Ammon's horn (tissue), 1 donor: Measurements from ENCODE around the gene ZFAND5.

Source experiments
- DNase-seq: peaks from one replicate; pipeline ENCODE4 v3.0.0-alpha.2; 2016; ENCODE audit warnings: low spot score

The ZFAND5 gene

GRCh38 chr9:72322259-72322658 is 42.7 kb downstream of the ZFAND5 start:
- no peak for DNase-seq

DNA sequence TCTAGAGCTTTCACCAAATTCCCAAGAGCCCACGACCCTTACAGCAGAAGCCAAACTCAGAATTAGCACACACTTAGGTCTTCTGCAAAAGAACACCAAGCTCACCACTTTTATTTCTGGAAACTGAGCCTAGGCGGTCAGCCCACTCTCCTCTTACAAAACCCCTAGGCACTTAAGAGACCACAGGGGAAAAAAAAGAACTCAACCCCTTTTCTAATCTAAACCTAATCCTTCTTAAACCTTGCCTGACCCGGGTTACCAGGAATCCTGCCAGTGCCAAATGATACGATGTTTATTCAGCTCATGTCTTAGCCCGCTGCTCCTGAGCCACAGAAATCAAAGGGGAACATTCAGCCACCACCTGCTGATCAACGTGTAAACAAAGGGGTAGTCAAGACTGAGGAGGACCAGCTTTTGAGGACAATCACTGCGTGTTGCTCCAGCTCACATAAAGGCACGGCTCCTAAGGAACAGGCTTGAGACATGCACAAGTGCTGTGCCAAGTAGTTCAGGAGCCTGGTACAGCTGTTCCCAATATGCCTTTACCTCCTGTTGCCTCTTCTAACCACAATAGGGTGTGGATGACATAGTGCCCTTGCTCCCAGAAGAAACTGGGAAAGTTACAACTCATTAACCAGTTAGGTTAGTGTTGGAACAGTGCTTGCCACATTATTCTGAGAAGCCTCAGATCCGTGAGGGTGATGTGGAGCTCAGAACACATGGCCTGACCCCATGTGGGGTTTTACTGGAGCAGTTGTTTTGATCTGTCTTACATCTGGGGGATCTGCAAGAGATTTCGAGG is 49.3 kb downstream of the ZFAND5 start:
- DNase-seq, result peak; percentile 64

GRCh38 chr9:72315089-72315509 is 49.9 kb downstream of the ZFAND5 start:
- DNase-seq, result peak; percentile 71

DNA sequence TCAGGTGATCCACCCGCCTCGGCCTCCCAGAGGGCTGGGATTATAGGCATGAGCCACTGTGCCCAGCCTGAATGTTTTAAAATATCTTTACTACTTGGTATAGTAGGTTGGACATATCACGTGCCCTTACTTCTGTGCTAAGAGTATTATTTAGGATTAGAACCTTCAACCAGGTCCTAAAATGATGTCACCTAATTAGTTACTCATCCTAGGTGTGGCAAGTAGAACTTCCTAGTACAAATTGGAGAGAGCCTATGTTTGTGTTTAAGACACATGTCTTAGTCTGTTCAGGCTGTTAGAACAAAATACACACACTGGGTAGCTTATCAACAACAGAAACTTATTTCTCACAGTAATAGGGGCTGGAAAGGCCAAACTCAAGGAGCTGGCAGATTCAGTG is 51.5 kb downstream of the ZFAND5 start:
- no peak for DNase-seq

- DNase-seq, result no peak
Measured at GRCh38 chr9:72312386-72312987, 52.5 kb downstream of the ZFAND5 start.

DNA sequence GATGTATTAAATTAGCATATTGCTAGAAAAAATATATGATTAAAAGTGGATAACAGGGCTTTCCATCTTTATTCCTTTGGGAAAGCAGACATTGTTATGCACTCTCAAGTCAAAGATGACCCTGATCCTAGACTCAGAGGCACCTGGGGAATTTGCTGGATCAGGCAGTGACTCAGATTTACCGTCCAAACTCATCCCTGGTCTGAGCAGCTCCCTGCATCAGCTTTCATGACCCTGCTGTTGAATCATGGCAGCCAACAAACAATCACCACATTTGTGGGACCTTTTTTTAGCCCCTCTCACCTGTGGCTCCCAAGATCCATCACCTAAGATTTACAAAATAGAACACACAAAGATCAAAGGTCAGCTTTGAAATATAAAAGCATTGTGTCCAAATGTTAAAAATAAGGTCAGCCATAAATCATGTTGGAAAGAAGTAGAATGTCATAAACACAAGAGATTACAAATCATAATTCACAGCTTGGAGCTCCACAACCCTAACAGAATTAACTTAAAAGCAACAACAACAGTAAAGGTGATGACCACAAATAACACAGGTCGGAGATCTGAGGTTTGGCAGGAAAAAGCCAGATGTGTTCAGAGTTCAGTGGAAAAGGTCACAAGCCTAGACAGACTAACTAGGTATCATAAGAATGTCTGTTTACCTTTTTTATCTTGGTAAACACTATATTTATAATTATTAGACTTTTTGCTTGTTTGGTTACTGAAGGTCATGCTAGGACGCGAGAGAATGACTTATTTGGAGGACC is 55.5 kb downstream of the ZFAND5 start:
- DNase-seq, result no peak

GRCh38 chr9:72306761-72307160 is 58.2 kb downstream of the ZFAND5 start:
- DNase-seq, result no peak

- DNase-seq, result no peak
Measured at GRCh38 chr9:72305707-72306106, 59.3 kb downstream of the ZFAND5 start.

- peak; percentile 78 for DNase-seq
Measured at GRCh38 chr9:72305102-72305546, 59.9 kb downstream of the ZFAND5 start.

- DNase-seq, result no peak
Measured at GRCh38 chr9:72304538-72304937, 60.5 kb downstream of the ZFAND5 start.
